Activated CD8-positive, alpha-beta memory T cell treated with anti-CD3 and anti-CD28 coated beads for 1 hour (primary cell): ENCODE results near the gene RANBP1.

ENCODE experiments used
- DNase-seq, 2 donors: peaks; one replicate each; pipeline ENCODE4 v3.0.0-alpha.2; 2020; ENCODE audit warnings: low read depth in 1 of 2; ENCODE audit errors: extremely low read depth in 1 of 2

The RANBP1 gene

GRCh38 chr22:20133930-20134549, 18.1 kb downstream of the RANBP1 start:
- no peak for DNase-seq

DNA sequence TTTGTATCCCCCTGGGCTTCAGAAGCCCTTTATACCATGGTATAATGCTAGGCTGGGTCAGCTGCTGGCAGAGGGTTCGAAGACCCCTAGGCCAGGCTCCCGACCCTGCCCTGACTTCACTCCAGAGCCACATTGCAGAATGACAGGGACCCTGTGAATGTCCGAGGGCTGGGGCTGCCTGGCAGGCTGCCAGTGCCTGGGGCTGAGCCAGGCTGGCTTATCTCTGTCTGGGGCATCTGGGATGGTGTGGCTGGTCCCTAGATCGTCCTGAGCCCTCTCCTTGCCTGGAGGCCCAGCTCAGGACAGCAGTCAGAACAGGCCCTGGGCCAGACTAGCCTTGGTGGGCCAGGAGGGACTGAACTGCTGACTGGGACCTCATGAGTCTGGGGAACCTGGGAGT, 19.4 kb downstream of the RANBP1 start:
- no peak for DNase-seq

DNA sequence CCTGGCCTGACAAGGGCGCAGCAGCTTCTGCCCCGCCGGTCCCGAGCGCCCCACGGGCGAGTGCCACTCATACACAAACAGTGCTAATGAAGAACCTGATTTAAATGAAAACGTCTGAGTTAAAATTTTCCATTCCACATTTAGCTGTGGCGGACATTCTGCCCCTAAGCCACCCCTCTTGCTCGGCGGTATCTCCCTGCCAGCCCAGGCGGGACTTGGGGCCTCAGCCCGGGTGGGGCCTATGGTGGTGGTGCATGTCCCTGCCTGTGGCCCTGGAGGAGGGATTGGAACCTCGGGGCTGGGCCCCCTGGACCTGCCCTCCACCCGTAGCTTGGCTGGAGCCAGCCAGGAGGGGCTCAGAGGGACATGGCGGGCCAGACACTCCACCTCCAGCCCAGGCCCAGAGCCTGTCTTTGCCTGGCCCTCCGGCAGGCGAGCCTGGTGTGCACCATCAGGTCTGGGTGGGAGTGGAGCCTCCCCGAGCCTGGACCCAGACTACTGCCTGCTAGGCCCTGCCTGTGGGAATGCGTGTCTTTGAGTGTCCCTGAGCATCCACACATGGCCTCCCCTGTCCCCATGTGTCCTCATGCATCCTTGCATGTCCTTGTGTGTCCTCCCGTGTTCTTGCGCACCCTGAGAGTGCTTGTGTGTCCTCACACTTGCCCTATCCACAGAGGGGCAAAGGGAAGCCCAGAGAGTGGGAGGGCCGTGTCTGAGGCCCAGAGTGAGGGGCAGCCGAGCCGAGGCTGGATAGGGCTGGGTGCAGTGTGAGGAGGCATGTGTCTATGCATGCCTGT, 20.1 kb downstream of the RANBP1 start:
- no peak for DNase-seq

- DNase-seq, result no peak
Measured at GRCh38 chr22:20136603-20136873, 20.6 kb downstream of the RANBP1 start.

GRCh38 chr22:20137113-20137512, 21.2 kb downstream of the RANBP1 start:
- no peak for DNase-seq

DNA sequence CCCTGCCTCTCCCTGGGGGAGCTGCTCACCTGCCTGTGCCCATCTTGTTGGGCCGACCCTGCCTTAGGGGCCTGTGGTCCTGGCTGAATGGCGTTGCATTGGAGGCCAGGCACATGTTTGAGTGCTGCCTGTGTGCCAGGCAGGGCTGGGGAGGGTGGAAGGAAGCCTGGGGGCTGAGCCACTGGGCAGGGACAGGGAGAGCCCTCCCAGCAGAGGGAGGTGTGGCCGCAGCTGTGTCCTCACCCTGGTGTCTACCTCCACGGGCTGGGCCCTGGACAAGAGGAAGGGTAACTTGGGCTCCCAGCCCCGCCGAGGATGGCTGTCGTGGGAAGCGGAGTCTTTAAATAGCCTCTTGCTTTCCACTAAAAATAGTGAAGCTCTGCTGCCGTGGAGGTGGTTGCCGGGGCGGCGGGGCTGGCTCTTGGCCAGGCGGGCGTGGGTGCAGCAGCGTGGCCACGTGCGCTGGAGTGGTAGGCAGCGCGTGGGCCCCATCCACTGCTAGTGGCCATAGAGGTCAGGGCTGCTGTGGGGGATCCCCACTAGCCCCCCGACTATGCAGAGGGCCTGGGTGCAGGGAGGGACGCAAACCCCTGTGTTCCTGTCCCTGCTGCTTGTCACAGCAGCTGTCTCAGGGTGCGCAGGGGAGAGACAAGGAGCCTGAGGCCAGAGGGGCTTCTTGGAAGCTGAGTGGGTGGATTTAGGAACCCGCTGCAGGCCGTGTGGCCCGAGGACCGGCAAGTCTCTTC, 21.9 kb downstream of the RANBP1 start:
- DNase-seq, result no peak

GRCh38 chr22:20138417-20138738, 22.5 kb downstream of the RANBP1 start:
- no peak for DNase-seq

- DNase-seq, result no peak
Measured at GRCh38 chr22:20138868-20139267, 23.0 kb downstream of the RANBP1 start.

DNA sequence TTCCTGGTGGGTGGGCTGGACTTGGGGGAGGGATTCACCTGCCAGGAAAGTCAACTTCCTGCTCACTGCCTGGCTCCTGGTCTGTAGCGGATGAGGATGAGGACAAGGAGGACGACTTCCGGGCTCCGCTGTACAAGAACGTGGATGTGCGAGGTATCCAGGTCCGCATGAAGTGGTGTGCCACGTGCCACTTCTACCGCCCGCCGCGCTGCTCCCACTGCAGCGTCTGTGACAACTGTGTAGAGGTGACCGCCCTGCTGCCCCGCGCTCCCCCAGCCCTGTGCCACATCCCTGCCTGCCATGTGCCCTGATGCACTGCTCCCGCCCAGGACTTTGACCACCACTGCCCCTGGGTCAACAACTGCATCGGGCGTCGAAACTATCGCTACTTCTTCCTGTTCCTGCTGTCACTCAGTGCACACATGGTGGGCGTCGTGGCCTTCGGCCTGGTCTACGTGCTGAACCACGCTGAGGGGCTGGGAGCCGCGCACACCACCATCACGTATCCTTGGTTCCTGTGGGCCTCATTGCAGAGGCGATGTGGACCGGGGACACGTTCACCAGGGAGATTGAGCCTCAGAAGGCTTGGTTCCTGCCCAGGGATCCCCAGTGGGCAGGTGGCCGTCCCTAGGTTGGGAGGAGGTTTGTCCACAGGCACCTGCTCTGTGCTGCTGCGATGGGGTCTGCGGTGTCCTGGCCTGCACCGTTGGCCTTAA, 23.6 kb downstream of the RANBP1 start:
- DNase-seq, result no peak

GRCh38 chr22:20140107-20140445, 24.2 kb downstream of the RANBP1 start:
- DNase-seq, result no peak

- no peak for DNase-seq
Measured at GRCh38 chr22:20140521-20140964, 24.6 kb downstream of the RANBP1 start.

GRCh38 chr22:20141186-20142077, 25.5 kb downstream of the RANBP1 start:
- DNase-seq, result no peak

- no peak for DNase-seq
Measured at GRCh38 chr22:20142711-20143621, 27.1 kb downstream of the RANBP1 start.

DNA sequence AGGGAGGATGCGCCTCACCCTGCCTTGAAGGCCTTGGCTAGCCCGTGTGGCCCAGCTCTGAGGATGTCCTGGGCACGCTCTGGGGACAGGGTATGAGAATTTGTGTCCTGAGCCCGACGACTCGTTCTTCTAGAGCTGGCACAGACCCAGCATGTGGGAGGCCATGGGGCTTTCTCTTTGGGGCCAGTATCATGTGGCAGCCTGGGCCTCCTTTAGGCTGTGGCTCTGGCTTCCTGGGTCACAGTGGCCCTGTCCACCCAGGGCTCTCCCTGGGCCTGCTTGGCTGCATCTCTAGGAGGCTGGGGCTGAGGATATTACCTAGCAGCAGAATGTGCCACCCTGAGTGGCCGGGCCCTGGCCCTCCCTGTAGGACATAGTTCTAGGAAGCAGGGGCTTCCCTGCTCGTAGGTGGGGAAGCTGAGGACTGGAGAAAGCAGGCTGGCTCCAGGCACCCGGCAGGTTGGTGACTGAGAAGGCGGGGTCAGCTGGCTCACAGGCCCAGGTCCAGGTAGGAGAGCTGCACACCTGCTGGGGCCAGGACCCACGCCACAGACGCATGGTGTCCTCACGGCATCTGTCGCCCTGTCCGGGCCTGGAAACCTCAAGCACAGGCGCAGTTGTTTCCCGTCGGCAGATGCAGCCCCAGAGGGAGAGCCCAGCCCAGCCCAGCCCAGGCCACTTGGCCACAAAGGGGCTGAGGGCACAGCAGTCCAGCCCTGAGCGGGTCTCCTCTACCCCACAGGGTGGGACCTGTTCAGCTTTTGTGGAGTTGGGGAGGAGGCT, 28.2 kb downstream of the RANBP1 start:
- no peak for DNase-seq

- no peak for DNase-seq
Measured at GRCh38 chr22:20145206-20145831, 29.4 kb downstream of the RANBP1 start.

DNA sequence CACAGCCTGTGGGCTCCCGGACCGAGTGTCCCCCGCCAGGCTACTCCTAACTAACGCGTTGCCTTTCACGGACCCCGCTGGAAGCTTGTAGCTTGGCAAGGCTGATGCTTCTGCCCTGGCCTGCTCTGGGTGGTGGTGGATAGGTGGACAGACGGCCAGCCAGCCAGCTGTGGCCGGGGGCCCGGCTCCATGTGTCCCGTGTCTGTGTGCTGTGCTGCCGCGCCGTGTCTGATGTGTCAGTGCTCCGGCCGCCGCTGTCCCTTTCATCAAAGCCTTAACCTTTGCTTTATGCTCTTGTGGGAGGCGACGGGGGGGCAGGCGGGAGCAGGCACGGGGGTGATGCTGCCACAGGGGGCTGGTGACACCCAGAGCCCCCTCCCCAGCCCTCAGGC, 29.9 kb downstream of the RANBP1 start:
- no peak for DNase-seq

- DNase-seq, result no peak
Measured at GRCh38 chr22:20146777-20147176, 30.9 kb downstream of the RANBP1 start.

GRCh38 chr22:20147237-20147988, 31.5 kb downstream of the RANBP1 start:
- no peak for DNase-seq
